ENCODE results near the gene TMEM37.

DNA sequence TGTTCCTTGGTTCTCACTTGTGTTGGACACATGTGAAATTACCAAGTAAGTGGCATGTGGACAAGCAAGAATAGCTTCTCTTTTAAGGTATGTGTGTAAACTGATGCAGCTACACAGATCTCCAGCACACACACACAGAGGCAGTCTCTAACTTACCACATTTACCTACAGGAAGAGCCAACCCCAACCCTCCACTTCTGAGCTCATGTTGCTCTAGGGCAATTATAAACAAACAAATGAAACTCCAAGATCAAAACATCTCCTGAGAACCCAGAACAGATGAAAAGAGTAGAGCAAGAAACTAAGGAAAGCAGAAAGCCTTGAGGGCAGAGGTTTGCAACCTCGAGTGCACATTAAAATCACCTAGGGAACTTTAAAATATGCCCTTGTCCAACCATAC is 16.0 kb upstream of the TMEM37 start:
- TF ChIP-seq CTCF (IDR thresholded peaks at IDR 0.05) (no peak), POLR2A (IDR thresholded peaks at IDR 0.05) (no peak)
